ENCODE data around the gene FAM3C. TPM values are rescaled to one million over a fixed set of nuclear protein-coding genes. Genes with fewer than 3 reads are reported as not detected.

Gene FAM3C
- total and polyA plus RNA-seq, 2 of the 8 experiments (the other 6 are each of a cell fraction or from before 2014, with no cell fraction given) = 27.0 to 77.7 TPM

- H3K23me2 ChIP-seq (ENCODE audit: low read depth, low read length) = no peaks in the 10 kb centered on the region
- no peak overlapping the region for H2BK5ac ChIP-seq (ENCODE audit: low read depth, low read length)
- no peaks in the 10 kb centered on the region for H3K27me3 ChIP-seq (replicated peaks in 1 of 4; ENCODE audit: control insufficient read depth in 3 of 4, extremely low read depth in 1 of 4, insufficient read depth in 3 of 4, low read length in 3 of 4)
- no peaks in the 10 kb centered on the region for H3K9me3 ChIP-seq (ENCODE audit: insufficient read depth in 2 of 2, low read depth in 1 of 2, low read length in 1 of 2)
- DNase-seq (ENCODE audit: low read depth in 1 of 2, low spot score in 2 of 2) = no peak
- no peak overlapping the region for H3K4me2 ChIP-seq (ENCODE audit: insufficient read depth in 1 of 2, low read depth in 2 of 2, low read length in 2 of 2)
- H4K20me1 ChIP-seq (replicated peaks in 1 of 2; ENCODE audit: control insufficient read depth in 1 of 2, insufficient read depth in 2 of 2, low read length in 2 of 2) = no peaks in the 10 kb centered on the region
- H3K4me1 ChIP-seq (replicated peaks in 1 of 4; ENCODE audit: control insufficient read depth in 3 of 4, insufficient read depth in 4 of 4, low read length in 3 of 4) = peaks cover 0 to 1% (median 0%) of the 10 kb centered on the region in 4 experiments; a peak in 2 of 7 replicates
- H2BK12ac ChIP-seq (ENCODE audit: low read depth, low read length) = no peak overlapping the region
- H3K4ac ChIP-seq (replicated peaks; ENCODE audit: insufficient read length, low read depth, low read length) = no peak overlapping the region
- ChIA-PET POLR2A (ENCODE audit: partially characterized antibody) (interaction anchor here (1.6 kb wide), 1 partner anchor 11 kb away, joined by 6 read pairs; the partner anchor contains the start of gene FAM3C), CTCF (ENCODE audit: partially characterized antibody) (interaction anchor here (1.0 to 3.2 kb wide), 3 partner anchors 11 to 587 kb away, joined by 3 to 15 read pairs (median 8); partner anchors contain the start of gene FAM3C)
- H3K4me3 ChIP-seq (ENCODE audit: extremely low read depth in 1 of 4, insufficient read depth in 2 of 4, low read depth in 3 of 4, low read length in 4 of 4) = no peak overlapping the region
- no peak overlapping the region for H2BK20ac ChIP-seq (ENCODE audit: low read length)
- no peak overlapping the region for H3K56ac ChIP-seq (replicated peaks; ENCODE audit: insufficient read length, low read depth, low read length)
- H3K79me2 ChIP-seq (ENCODE audit: control insufficient read depth in 1 of 2, insufficient read depth in 2 of 2, low read length in 2 of 2) = no peaks in the 10 kb centered on the region
- H3K27ac ChIP-seq (ENCODE audit: low read depth, low read length) = no peak overlapping the region
- H4K5ac ChIP-seq (ENCODE audit: insufficient read length, low read depth, low read length) = no peak overlapping the region
- H2AFZ ChIP-seq (ENCODE audit: low read length) = no peak overlapping the region
- H2BK15ac ChIP-seq (ENCODE audit: low read length) = no peak overlapping the region
- H3K36me3 ChIP-seq (ENCODE audit: control insufficient read depth in 2 of 4, insufficient read depth in 4 of 4, low read length in 3 of 4) = no peaks in the 10 kb centered on the region
- no peak overlapping the region for H3K9ac ChIP-seq (replicated peaks in 1 of 4; ENCODE audit: extremely low read depth in 1 of 4, low read depth in 3 of 4, low read length in 3 of 4)
- no peak overlapping the region for H4K91ac ChIP-seq (replicated peaks; ENCODE audit: insufficient read length, low read length)
- H3K14ac ChIP-seq (ENCODE audit: insufficient read length) = no peak overlapping the region
- no peak overlapping the region for H4K8ac ChIP-seq (ENCODE audit: extremely low read depth, insufficient read depth, low read length)
- no peaks in the 10 kb centered on the region for H3K79me1 ChIP-seq (ENCODE audit: low read depth, low read length)
- FAIRE-seq = no peak
- no peak overlapping the region for H2BK120ac ChIP-seq (replicated peaks; ENCODE audit: low read depth, low read length)
- no peak overlapping the region for H3K18ac ChIP-seq (ENCODE audit: extremely low read depth, low read length)
- no peak for TF ChIP-seq ZNF274 (IDR thresholded peaks at IDR 0.05; ENCODE audit: borderline replicate concordance, extremely low read depth, low read length)
- peak; percentile 61 for TF ChIP-seq TEAD4 (IDR thresholded peaks at IDR 0.05; ENCODE audit: low read depth, low read length)
- H3K23ac ChIP-seq (ENCODE audit: insufficient read length) = no peak overlapping the region
- no peak overlapping the region for H2AK5ac ChIP-seq (ENCODE audit: low read depth, low read length)
- 84% methylated on average over 2 of the region's 2 CpGs; no CpG with 5 or more reads in 1 of the 2 experiments for WGBS, 2 experiments (ENCODE audit: extremely low coverage in 1 of 2, insufficient coverage in 1 of 2, insufficient read length in 1 of 2, insufficient replicate concordance in 2 of 2, low coverage in 1 of 2, low lambda C conversion rate in 2 of 2, missing lambda C conversion rate in 1 of 2)
These were observed 10.8 kb upstream of the FAM3C start for GRCh38 chr7:121406944-121407343.
